ENCODE data around the gene GKAP1.
"Not testable (repeated sequence)": the region's sequence is repeated elsewhere in the genome, so short reads cannot be mapped to it uniquely, and the experiment has no call there.

The GKAP1 gene

DNA sequence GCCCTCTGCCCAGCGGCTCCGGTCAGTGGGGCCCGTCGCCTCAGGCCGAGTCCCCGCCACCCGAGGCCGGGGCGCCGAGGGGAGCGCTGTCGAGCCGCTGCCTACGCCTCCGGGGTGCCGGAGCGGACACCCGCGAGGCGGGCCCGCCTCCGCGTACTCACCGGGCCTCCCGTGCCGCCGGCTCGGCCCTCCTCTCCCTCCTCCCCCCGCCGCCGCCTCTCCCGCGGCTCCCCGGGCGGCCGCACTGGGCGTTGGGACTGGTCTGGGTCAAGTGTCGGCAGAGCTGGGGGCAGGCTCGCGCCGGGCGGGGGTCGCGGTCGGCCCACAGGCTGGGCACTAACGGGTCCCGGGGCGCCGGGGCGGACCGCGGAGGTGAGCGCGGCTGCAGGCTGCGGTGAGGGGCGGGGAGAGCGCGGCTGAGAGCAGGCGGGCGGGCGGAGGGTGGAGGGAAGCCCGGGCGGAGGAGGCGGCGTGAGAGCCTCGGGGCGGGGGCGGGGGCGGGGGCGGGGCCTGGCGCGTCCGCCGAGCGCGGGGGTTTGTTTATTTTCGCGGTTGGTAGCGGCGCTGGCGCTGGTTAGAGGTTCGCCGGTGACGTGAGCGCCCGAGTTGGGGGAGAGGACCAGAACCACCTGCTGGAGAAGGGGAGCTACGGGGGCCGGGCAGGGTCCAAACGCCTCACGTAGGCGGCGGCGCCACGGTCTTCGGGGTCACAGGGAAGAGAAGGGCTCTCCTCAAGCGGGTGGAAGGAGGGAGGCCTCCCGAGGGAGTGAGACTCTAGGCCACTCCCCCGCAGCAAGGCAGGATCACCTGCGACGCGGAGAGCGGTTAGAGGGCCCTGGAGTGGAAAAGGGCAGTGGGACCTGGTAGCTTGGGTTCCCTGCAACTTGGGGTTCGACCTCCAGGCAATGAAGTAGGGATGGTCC lies at the start of gene GKAP1:
Gene GKAP1 (minus strand): TSS at position 414 of the 923 bp plus-strand sequence. CDS start 11,252 bp downstream, outside the sequence.
- DNase-seq = peak; percentile 80

DNA sequence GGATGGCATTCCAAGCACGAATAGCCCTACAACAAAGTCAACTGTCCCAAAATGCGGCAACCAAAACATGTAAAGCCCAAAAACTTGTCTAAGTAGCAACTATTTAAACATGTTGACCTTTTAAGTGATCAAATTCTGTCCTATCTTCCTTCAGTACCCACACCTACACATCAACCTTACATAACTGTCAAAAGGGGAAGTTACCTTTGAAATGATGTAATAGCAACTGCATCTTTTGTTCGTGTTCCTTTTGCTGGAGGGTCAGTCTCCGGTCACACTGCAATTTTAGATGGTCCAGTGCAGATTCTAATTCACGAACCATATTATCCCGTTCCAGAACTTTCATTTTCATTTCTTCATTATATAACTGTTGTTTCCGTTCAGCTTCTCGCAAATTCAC lies 32.3 kb upstream of the GKAP1 start:
- not testable (repeated sequence) for DNase-seq

DNA sequence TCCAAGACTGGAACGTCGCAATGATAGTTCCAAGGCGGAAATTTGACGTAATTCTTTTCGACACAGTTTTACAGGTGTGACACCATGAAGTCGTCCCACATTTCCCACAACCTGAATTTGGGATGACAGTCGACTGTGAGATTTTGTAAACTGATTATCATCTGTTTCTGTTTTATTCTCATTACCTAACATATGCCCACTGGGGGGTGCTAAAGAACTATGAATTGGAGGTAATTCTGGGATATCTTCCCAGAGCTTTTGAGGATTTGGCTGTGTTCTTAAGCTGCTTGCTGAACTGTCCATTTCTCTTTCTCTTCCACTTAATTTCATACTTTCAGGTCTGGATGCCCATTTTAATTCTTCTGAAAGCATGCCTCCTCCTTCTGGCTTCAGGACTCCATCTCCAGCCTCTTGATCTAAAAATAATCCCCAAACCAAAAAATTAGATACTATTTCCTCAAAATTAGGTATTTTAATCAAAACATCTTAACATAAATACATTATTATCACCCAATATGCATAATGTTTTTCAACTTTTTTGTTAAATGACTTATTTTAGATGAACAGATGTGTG lies 19.6 kb upstream of the GKAP1 start:
- DNase-seq = not testable (repeated sequence)

DNA sequence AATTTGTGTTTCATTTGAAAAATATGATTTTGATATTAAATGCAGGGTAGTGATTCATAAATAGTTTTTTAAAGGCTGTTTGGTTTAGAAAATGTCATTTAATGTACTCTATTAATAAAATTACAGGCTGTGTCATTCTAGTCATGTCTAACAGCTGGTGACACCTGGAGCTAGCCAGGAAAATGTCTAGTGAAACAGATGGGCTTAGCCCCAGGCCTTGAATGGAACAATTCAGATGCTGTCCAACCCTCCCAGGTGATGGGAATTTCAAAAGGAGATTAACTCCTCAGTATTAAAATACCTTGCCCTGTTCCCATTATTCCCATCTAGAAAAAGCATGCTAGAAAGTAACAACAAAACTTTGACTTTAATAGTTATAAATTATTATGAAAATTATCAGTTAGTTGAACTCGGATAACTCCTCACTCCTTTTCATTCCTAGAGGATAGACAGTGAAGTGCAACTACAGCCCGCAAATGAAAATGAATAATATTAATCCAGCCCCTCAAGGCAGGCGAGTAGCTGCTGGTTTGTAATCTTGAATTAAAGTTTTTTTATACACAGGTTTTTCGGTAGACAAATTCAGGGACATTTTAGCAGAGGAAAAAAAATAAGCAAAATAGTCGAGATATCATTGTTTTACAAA lies 13.0 kb upstream of the GKAP1 start:
- DNase-seq = not testable (repeated sequence)

DNA sequence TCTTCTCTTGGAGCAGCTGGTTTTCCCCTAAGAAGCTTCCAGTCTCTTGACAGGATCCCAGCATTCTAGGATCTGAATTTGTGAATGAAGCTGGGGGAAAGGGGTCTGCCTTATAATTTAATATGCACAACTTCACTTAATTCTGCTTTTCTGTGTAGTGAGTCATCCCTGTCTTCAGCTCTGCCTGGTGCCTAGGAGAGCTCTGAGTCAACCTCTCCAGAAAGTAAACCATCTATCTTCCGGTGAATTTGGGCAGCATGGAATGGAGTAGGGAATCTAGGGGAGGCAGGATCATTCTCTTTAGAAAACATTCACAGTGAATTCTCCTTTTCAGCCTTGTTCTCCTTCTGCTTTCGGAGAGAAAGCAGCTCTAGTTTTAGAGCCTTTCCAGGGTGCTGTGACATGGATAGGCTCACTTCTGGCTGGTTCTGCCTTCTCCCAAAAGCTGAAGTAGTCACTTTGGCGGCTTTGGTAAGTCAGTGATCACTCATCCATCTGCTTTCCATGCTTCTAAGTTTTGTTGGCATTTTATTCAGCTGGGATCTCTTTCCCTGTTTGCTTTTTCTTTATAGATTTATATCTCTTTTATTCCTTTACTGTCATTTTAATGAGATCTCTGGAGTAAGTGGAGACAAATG lies 7.5 kb upstream of the GKAP1 start:
- DNase-seq = not testable (repeated sequence)

DNA sequence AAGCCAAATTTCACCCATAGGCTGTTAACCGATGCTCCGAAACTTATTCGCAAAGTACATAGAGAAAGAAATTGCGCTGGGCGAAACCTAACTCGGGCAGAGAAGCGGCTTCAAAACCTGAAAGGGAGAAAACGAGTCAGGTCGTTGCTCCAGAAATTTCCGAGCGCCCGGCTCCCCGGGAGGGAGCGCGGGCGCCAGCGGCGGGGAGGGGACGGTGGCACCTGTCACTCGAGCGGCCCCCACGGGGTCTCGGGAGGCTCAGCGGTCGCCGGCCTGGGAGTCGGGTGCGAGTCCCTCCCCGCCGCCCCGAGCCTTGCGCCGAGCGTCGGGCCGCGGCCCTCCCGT lies 586 bp downstream of the GKAP1 start:
- DNase-seq = peak; percentile 55

DNA sequence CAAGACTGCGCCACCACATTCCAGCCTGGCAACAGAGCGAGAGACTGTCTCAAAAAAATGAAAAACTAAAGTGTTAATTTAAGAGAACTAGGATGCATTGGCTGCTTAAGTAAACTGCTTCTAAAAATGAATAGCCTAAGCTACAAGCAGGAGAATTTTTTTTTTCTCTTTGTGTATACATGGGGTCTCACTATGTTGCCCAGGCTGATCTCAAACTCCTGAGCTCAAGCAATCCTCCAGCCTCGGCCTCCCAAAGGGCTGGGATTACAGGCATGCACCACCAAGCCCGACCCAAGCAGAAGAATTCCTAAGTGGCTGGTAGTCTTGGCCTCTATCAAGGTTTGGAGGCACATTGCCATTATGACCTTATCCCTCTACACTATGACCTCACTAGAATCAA lies 2.4 kb downstream of the GKAP1 start:
- not testable (repeated sequence) for DNase-seq

DNA sequence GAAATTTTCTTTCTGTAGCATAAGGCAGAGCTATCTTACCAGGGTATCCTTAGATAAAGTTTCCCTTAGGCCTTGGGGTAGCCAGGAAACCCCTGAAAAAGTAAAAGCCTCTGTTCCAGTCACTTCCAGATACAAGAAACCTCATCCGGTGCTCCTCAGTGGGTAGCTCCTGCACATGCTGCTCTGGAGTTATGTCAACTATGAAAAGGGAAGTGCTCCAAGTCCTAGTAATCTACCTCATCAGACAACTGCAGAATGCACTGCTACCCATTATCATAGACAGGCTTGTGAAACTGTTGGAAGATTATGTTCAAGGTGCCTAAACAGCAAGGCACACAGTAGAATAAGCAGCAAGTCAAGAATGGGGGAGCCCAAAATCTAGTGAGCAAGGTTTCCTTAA lies 8.4 kb downstream of the GKAP1 start:
- not testable (repeated sequence) for DNase-seq

DNA sequence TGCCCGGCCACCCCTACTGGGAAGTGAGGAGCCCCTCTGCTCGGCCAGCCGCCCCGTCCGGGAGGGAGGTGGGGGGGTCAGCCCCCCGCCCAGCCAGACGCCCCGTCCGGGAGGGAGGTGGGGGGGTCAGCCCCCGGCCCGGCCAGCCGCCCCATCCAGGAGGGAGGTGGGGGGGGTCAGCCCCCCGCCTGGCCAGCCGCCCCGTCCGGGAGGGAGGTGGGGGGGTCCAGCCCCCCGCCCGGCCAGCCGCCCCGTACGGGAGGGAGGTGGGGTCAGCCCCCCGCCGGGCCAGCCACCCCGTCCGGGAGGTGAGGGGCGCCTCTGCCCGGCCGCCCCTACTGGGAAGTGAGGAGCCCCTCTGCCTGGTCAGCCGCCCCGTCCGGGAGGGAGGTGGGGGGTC lies 13.1 kb downstream of the GKAP1 start:
- DNase-seq = not testable (repeated sequence)

DNA sequence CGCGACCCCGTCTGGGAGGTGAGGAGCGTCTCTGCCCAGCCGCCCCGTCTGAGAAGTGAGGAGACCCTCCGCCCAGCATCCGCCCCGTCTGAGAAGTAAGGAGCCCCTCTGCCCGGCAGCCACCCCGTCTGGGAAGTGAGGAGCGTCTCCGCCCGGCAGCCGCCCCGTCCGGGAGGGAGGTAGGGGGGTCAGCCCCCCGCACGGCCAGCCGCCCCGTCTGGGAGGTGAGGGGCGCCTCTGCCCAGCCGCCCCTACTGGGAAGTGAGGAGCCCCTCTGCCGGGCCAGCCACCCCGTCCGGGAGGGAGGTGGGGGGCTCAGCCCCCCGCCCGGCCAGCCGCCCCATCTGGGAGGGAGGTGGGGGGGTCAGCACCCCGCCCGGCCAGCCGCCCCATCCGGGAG lies 13.6 kb downstream of the GKAP1 start:
- DNase-seq = not testable (repeated sequence)

DNA sequence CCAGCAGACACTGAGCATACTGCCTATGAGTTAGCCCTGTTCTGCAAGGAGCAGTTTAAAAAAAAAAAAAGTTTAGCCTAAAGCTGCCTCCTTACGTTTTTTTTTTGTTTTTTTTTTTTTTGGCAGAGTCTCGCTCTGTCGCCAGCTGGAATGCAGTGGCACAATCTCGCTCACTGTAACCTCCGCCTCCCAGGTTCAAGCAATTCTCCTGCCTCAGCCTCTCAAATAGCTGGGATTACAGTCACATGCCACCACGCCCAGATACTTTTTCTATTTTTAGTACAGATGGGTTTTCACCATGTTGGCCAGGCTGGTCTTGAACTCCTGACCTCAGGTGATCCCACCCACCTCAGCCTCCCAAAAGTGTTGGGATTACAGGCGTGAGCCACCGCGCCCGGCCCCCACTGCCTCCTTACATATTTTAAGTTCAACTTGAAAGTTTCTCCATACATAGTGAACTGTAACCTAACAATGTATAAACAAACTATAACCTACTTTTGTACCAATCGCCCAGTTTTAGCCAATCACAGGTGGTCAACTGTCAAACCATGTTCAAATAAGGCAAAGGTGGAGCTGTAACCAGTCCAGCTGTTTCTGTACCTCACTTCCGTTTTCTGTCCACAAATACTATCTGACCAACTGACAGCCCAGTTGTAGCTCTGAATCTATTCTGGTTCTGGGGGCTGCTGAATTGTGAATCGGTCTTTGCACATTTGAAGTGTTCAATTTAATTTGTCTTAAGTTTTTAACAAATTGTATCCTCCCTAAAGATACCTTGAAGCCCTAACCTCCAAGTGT lies 17.1 kb downstream of the GKAP1 start:
- DNase-seq = no peak

DNA sequence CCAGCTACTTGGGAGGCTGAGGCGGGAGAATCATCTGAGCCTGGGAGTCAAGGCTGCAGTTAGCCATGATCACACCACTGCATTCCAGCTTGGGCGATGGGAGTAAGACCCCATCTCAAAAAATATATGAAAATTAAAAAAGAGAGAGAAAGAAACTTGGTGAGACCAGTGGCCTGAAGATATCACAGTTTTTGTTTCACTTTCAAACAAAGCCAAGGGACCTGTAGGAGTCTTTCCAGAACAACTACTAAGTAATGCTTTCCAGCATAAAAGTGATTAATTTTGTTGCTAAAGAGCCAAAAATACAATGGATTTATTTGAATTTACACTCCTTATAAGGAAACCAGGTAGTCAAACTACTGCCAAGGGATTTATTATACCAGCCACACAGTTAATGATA lies 23.5 kb downstream of the GKAP1 start:
- DNase-seq = no peak

DNA sequence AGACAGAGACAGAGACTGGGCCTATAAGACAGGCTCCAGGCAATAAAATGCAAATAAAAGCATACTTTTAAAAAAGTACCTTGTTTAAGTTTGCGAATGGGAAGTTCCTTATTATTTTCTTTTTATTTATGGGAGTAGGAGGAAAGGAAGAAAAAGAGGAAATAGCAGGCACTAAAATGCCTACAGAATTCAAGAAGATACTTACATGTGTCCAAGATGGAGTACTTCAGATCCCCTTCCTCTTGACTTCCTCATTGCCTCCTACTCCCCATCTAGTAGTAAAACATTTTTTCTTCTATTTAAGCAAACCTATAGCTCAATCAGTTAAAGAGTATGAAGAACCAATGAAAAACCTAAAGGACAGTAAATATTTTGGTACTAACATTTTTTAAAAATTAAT lies 24.8 kb downstream of the GKAP1 start:
- DNase-seq = no peak

DNA sequence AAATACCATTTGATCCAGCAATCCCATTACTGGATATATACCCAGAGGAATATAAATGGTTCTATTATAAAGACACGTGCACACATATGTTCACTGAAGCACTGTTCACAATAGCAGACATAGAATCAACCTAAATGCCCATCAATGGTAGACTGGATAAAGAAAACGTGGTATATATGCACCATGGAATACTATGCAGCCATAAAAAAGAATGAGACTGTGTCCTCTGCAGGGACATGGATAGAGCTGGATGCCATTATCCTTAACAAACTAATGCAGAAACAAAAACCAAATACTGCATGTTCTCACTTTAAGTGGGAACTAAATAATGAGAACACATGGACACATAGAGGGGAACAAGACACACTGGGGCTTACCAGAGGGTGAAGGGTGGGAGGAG lies 39.4 kb downstream of the GKAP1 start:
- DNase-seq = no peak

DNA sequence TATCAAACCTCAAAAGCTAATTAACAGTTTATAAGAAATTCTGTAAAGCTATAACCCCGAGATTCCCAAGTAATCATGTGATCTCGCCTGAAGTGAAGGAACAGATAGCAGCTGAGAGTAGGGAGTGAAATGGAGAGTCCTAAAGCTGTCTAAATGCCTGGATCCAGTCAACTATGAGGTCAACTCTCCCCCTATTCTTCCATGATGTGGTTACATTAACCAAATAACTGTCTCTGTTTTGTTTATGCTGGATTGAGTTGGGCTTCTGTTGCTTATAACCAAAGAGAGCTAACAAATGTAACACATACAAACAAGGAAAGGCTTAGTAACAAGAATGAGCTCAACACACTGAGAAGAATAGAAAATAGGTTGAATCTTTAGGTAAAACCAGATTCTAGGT lies 41.6 kb downstream of the GKAP1 start:
- DNase-seq = no peak

DNA sequence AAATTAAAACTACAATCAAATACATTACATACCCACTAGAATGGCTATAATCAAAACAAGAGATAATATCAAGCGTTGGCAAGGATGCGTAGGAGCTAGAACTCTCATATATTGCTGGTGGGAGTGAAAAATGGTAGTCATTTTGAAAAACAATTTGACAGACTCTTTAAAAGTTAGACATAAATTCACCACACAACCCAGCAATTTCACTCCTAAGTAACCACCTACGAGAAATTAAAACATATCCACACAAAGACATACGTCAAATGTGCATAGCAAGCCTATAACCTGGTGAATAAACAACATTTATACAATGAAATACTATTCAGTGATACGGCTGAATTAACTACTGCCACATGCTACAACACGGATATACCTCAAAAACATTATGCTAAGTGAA lies 44.7 kb downstream of the GKAP1 start:
- DNase-seq = no peak

DNA sequence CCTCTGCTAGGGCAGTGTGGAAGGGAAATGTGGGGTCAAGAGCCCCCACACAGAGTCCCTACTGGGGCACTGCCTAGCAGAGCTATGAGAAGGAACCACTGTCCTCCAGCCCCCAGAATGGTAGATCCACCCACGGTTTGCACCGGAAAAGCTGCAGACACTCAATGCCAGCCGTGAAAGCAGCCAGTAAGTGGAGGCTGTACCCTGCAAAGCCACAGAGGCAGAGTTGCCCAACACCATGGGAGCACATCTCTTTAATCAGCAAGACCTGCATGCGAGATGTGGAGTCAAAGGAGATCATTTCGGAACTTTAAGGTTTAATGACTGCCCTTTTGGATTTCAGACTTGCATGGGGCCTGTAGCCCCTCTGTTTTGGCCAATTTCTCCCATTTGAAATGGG lies 52.2 kb downstream of the GKAP1 start:
- DNase-seq = no peak

DNA sequence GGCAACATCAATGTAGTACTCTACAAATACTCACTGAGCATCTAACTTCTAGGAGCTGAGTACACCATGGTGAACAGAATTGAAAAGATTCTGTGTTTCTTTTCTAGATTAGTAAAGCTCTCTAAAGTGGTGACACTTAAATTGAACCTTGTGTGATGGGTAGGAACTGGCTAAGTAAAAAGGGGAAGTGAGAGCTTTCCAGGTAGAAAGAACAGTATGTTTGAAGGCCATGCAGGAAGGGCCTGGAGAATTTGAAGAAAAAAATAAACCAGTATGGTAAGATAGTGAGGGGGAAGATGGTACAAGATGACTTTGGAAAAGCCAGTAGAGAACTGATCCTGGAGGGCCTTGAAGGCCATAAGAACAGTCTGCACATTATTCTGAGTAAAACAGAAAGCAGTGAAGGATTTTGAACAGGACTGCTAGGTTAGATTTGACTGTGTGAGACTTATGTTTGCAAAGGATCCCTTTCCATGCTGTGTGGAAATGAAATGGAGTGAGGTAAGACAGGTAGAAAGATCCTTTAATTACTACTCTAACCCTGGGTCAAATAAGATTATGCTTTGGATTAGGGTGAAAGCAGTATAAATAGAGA lies 63.1 kb downstream of the GKAP1 start:
- no peak for DNase-seq

DNA sequence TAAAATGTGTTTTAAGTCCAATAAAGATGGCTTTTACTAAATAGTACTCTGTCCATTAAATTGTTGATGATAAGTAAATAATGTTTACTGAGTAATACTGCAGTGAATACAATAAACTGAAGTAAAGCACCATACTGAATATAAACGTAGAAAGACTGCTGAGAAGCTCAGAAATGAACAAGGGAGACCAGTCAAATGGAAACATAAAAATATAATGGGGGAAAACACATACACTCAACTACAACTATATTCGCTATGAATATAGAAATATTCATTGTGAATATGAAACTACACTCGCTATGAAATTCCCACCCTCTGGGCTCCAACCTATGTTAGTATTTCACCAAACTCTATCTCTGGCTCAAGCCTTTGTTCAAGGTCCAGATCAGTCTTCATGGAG lies 67.9 kb downstream of the GKAP1 start:
- no peak for DNase-seq

DNA sequence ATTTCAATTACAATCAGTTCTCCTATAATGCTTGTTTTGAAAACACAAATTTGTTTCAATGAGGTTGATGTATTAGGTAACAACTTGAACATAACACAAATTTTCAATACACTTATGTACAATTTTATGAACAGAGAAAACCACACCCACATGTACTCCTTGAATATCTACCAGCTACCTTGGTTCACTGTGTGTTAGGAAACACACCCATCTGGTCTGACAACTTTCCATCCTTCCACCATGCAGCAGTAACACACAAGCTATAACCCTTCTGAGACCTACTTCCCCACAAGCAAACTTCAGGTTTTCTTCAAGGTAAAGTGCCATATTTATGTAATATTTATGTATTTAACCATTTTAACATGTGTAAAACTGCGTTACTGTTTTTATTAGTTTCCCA lies 73.4 kb downstream of the GKAP1 start:
- no peak for DNase-seq

DNA sequence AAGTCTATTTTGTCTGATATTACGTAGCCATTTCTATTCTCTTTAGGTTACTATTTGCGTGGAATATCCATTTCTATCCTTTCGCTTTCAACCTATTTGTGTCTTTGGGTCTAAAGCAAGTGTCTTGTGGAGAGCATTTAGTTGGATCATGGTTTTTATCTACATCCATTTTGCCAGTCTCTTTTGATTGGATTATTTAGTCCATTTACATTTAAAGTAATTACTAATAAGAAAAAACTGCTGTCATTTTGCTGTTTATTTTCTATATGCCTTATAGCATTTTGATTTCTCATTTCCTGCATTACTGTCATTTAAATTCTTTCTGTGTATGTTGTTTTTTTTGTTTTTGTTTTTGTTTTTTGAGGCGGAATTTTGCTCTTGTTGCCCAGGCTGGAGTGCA lies 83.8 kb downstream of the GKAP1 start:
- DNase-seq = no peak

All from stimulated activated CD8-positive, alpha-beta memory T cell treated with anti-CD3 and anti-CD28 coated beads, Interleukin-4, amount 100 ng/mL, for 48 hours (primary cell).